Liver (tissue), 9 donors: ENCODE results near the gene TRAPPC10. TPM values are rescaled to one million over a fixed set of nuclear protein-coding genes. Genes with fewer than 3 reads are reported as not detected.

Experiments used
- DNase-seq: peaks from one replicate; pipeline ENCODE4 v3.0.0-alpha.2; 2017; ENCODE audit warnings: low spot score
- H3K27ac ChIP-seq, 2 donors: one replicate each; pipeline ENCODE4 v1.7.0; 2013; ENCODE audit warnings: inconsistent platforms in 2 of 2, low read length in 2 of 2, control low read depth in 1 of 2, low read depth in 1 of 2, mild to moderate bottlenecking in 1 of 2
- H3K27me3 ChIP-seq, 4 donors: one replicate each; pipeline versions ENCODE4 v1.6.1 to v1.7.0; 2013; ENCODE audit warnings: low read length in 3 of 4, inconsistent platforms in 1 of 4, mild to moderate bottlenecking in 1 of 4, moderate library complexity in 1 of 4; ENCODE audit not compliant: control insufficient read depth in 4 of 4, insufficient read depth in 4 of 4
- H3K36me3 ChIP-seq, 4 donors: one replicate each; pipeline versions ENCODE4 v1.6.1 to v1.7.0; 2013; ENCODE audit warnings: low read length in 3 of 4, mild to moderate bottlenecking in 3 of 4, low read depth in 1 of 4, moderate library complexity in 1 of 4; ENCODE audit not compliant: control insufficient read depth in 4 of 4, insufficient read depth in 3 of 4
- H3K4me1 ChIP-seq, 4 donors: one replicate each; pipeline versions ENCODE4 v1.6.1 to v1.7.0; 2013; ENCODE audit warnings: low read length in 3 of 4, mild to moderate bottlenecking in 3 of 4, moderate library complexity in 1 of 4; ENCODE audit not compliant: control insufficient read depth in 4 of 4, insufficient read depth in 4 of 4
- H3K4me3 ChIP-seq, 3 donors: one replicate each; pipeline versions ENCODE4 v1.6.1 to v1.7.0; 2013; ENCODE audit warnings: low read length in 3 of 3, control low read depth in 1 of 3, low read depth in 1 of 3, mild to moderate bottlenecking in 1 of 3
- H3K9ac ChIP-seq, 2 donors: one replicate each; pipeline ENCODE4 v1.7.0; 2013; ENCODE audit warnings: low read length in 2 of 2, mild to moderate bottlenecking in 2 of 2, moderate library complexity in 2 of 2, control low read depth in 1 of 2, low read depth in 1 of 2
- H3K9me3 ChIP-seq, 4 donors: one replicate each; pipeline versions ENCODE4 v1.6.1 to v1.7.0; 2013; ENCODE audit warnings: low read length in 3 of 4; ENCODE audit not compliant: control insufficient read depth in 4 of 4
- ATF3 ChIP-seq: IDR thresholded peaks from 2 replicates; pipeline ENCODE4 v1.6.1; 2016; ENCODE audit warnings: antibody characterized with exemption
- CTCF ChIP-seq: fragments of 150-350 bp; IDR thresholded peaks from 2 replicates; pipeline ENCODE4 v1.5.1; 2017; ENCODE audit warnings: improper control_type of control experiment, low read depth, low read length; ENCODE audit not compliant: missing input control
- EGR1 ChIP-seq, 2 donors: IDR thresholded peaks; 2 replicates each; pipeline ENCODE4 v1.6.1; 2016 to 2018; ENCODE audit warnings: antibody characterized with exemption in 2 of 2, low read depth in 2 of 2
- FOXA1 ChIP-seq: IDR thresholded peaks from 2 replicates; pipeline ENCODE4 v1.6.1; 2016; ENCODE audit warnings: antibody characterized with exemption
- GABPA ChIP-seq, 2 donors: IDR thresholded peaks in 1 of 2; conservative IDR thresholded peaks in 1 of 2; 2 replicates each; pipeline ENCODE4 v1.6.1; 2016; ENCODE audit warnings: antibody characterized with exemption in 2 of 2, mild to moderate bottlenecking in 1 of 2, moderate library complexity in 1 of 2
- HNF4A ChIP-seq, 2 donors: conservative IDR thresholded peaks; 2 replicates each; pipeline ENCODE4 v1.6.1; 2016; ENCODE audit warnings: antibody characterized with exemption in 2 of 2, mild to moderate bottlenecking in 2 of 2
- HNF4G ChIP-seq: IDR thresholded peaks from 2 replicates; pipeline ENCODE4 v1.6.1; 2016; ENCODE audit warnings: antibody characterized with exemption
- JUND ChIP-seq, 2 donors: IDR thresholded peaks; 2 replicates each; pipeline ENCODE4 v1.6.1; 2016; ENCODE audit warnings: antibody characterized with exemption in 2 of 2
- MAX ChIP-seq: IDR thresholded peaks from 2 replicates; pipeline ENCODE4 v1.6.1; 2016; ENCODE audit warnings: antibody characterized with exemption
- NR2F2 ChIP-seq: IDR thresholded peaks from 2 replicates; pipeline ENCODE4 v1.6.1; 2016; ENCODE audit warnings: antibody characterized with exemption
- RAD21 ChIP-seq, 2 donors: IDR thresholded peaks; 2 replicates each; pipeline ENCODE4 v1.6.1; 2016; ENCODE audit warnings: antibody characterized with exemption in 2 of 2, mild to moderate bottlenecking in 2 of 2
- RXRA ChIP-seq, 2 donors: IDR thresholded peaks; 2 replicates each; pipeline ENCODE4 v1.6.1; 2017 to 2018; ENCODE audit warnings: antibody characterized with exemption in 2 of 2, mild to moderate bottlenecking in 1 of 2
- SP1 ChIP-seq: IDR thresholded peaks from 2 replicates; pipeline ENCODE4 v1.6.1; 2018; ENCODE audit warnings: antibody characterized with exemption, mild to moderate bottlenecking
- TAF1 ChIP-seq: conservative IDR thresholded peaks from 2 replicates; pipeline ENCODE4 v1.6.1; 2016; ENCODE audit warnings: antibody characterized with exemption, mild to moderate bottlenecking
- YY1 ChIP-seq: IDR thresholded peaks from 2 replicates; pipeline ENCODE4 v1.6.1; 2016; ENCODE audit warnings: antibody characterized with exemption, mild to moderate bottlenecking
- ZBTB33 ChIP-seq: IDR thresholded peaks from 2 replicates; pipeline ENCODE4 v1.6.1; 2016; ENCODE audit warnings: antibody characterized with exemption
- WGBS: extraction: QIAGEN DNeasy Blood & Tissue Kit; methylation state at CpG from one replicate; pipeline ENCODE4 v1.1.7; 2013; 5-methylcytosine and 5-hydroxymethylcytosine counted together
- polyA plus RNA-seq, 2 donors: library from polyadenylated mRNA; stranded (reverse) in 1 of 2; unstranded in 1 of 2; fragments of 200-250 nt in 1 of 2; fragments of >200 nt in 1 of 2; fragmentation: Nextera tagmentation in 1 of 2; extraction: Ambion mirVana in 1 of 2; gene quantifications; one replicate each; pipeline versions ENCODE4 v1.2.1 to v1.2.3, GENCODE V29; 2013 to 2015
- total RNA-seq, 2 donors: library from RNA; depleted of rRNA; stranded (reverse); fragments of >200 nt; gene quantifications; one replicate each; pipeline ENCODE4 v1.2.3, GENCODE V29; 2014
- TF ChIP-seq, protein P1 (sequence below): IDR thresholded peaks from 2 replicates; pipeline ENCODE4 v1.6.1; 2016; ENCODE audit warnings: antibody characterized with exemption, mild to moderate bottlenecking
- donor health status: healthy.
- donor health status: healthy.
- donor health status: healthy.
- donor health status: healthy.
- donor health status: healthy.

TRAPPC10 gene
- total and polyA plus RNA-seq, 4 donors: 4.9 to 24.9 (median 11.9) TPM

DNA sequence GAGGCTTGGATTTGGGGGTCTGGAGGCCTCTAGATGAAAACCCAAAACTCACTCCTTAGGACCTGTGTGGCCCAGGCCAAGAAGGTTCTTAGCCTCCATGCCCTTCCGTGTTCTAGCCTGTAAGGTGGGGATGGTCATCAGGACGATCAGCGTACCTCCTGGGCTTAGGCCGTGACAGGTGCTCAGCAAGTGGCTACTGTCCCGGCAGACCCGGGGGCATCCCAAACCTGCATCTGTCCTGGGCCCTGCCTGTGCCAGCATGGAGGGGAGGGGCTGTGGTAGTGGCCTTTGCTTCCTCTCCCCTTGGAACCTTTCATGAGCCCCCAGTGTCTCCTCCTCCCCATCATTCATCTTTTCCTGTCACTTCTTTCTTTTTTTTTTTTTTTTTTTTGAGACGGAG is 22.7 kb upstream of the TRAPPC10 start:
- Histone ChIP-seq H3K4me1 (peaks cover 0 to 4% (median 0%) of the 10 kb centered on the region in 4 donors), H3K4me3 (no peak overlapping the region), H3K36me3 (no peaks in the 10 kb centered on the region), H3K9me3 (no peaks in the 10 kb centered on the region), H3K27ac (no peak overlapping the region), H3K9ac (no peak overlapping the region), H3K27me3 (no peaks in the 10 kb centered on the region)
- WGBS: 86% methylated on average over 7 of the region's 7 CpGs
- TF ChIP-seq RXRA (IDR thresholded peaks at IDR 0.05) (no peak), NR2F2 (no peak), HNF4A (conservative IDR thresholded peaks at IDR 0.05) (no peak)
- DNase-seq: no peak

- Histone ChIP-seq H3K27ac (no peak overlapping the region), H3K4me3 (no peak overlapping the region), H3K4me1 (no peaks in the 10 kb centered on the region), H3K9ac (no peak overlapping the region), H3K9me3 (no peaks in the 10 kb centered on the region), H3K36me3 (no peaks in the 10 kb centered on the region), H3K27me3 (no peaks in the 10 kb centered on the region)
- WGBS: 91% methylated on average over 33 of the region's 33 CpGs
- TF ChIP-seq TAF1 (no peak), ZBTB33 (no peak), ATF3 (no peak), RAD21 (IDR thresholded peaks at IDR 0.05) (no peak), RXRA (IDR thresholded peaks at IDR 0.05) (no peak), YY1 (no peak), NR2F2 (no peak), JUND (IDR thresholded peaks at IDR 0.05) (no peak), HNF4A (conservative IDR thresholded peaks at IDR 0.05) (no peak), GABPA (IDR thresholded peaks at IDR 0.05 in 1 of 2, conservative IDR thresholded peaks at IDR 0.05 in 1 of 2) (no peak), CTCF (no peak), SP1 (no peak), FOXA1 (no peak), EGR1 (IDR thresholded peaks at IDR 0.05; ENCODE audit: low read depth in 2 of 2) (no peak), MAX (no peak)
- no peak for DNase-seq
These were observed 20.6 kb upstream of the TRAPPC10 start for GRCh38 chr21:43991447-43991991.

GRCh38 chr21:43992121-43992520 is 20.0 kb upstream of the TRAPPC10 start:
- Histone ChIP-seq H3K9me3 (no peaks in the 10 kb centered on the region), H3K9ac (no peak overlapping the region), H3K27ac (no peak overlapping the region), H3K36me3 (no peaks in the 10 kb centered on the region), H3K27me3 (no peaks in the 10 kb centered on the region), H3K4me3 (no peak overlapping the region), H3K4me1 (no peaks in the 10 kb centered on the region)
- no peak for DNase-seq
- WGBS: 96% methylated on average over 11 of the region's 11 CpGs
- TF ChIP-seq ZBTB33 (no peak), GABPA (IDR thresholded peaks at IDR 0.05 in 1 of 2, conservative IDR thresholded peaks at IDR 0.05 in 1 of 2) (no peak), RAD21 (IDR thresholded peaks at IDR 0.05) (no peak), SP1 (no peak), HNF4A (conservative IDR thresholded peaks at IDR 0.05) (no peak), HNF4G (no peak), EGR1 (IDR thresholded peaks at IDR 0.05; ENCODE audit: low read depth in 2 of 2) (no peak), MAX (no peak), FOXA1 (no peak), RXRA (IDR thresholded peaks at IDR 0.05) (no peak)
- TF ChIP-seq, protein P1, sequence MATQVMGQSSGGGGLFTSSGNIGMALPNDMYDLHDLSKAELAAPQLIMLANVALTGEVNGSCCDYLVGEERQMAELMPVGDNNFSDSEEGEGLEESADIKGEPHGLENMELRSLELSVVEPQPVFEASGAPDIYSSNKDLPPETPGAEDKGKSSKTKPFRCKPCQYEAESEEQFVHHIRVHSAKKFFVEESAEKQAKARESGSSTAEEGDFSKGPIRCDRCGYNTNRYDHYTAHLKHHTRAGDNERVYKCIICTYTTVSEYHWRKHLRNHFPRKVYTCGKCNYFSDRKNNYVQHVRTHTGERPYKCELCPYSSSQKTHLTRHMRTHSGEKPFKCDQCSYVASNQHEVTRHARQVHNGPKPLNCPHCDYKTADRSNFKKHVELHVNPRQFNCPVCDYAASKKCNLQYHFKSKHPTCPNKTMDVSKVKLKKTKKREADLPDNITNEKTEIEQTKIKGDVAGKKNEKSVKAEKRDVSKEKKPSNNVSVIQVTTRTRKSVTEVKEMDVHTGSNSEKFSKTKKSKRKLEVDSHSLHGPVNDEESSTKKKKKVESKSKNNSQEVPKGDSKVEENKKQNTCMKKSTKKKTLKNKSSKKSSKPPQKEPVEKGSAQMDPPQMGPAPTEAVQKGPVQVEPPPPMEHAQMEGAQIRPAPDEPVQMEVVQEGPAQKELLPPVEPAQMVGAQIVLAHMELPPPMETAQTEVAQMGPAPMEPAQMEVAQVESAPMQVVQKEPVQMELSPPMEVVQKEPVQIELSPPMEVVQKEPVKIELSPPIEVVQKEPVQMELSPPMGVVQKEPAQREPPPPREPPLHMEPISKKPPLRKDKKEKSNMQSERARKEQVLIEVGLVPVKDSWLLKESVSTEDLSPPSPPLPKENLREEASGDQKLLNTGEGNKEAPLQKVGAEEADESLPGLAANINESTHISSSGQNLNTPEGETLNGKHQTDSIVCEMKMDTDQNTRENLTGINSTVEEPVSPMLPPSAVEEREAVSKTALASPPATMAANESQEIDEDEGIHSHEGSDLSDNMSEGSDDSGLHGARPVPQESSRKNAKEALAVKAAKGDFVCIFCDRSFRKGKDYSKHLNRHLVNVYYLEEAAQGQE: no peak
